Aorta (tissue), 5 donors: ENCODE data around the gene ZNF423. TPM values are rescaled to one million over a fixed set of nuclear protein-coding genes. Genes with fewer than 3 reads are reported as not detected.
A peak's percentile ranks its signal among the peaks of the same experiment; 100 is the strongest.

Experiments used
- ATAC-seq: fragments of 200-7000 bp; cut with Tn5 transposase; one replicate; pipeline ENCODE4 v1.9.1; 2022; ENCODE audit warnings: moderate library complexity; ENCODE audit not compliant: low FRiP score
- DNase-seq, 2 donors: peaks; one replicate each; pipeline ENCODE4 v3.0.0-alpha.2; 2020
- H3K27ac ChIP-seq, 2 donors: one replicate each; pipeline ENCODE4 v1.5.1; 2013; ENCODE audit warnings: low read length in 2 of 2, mild to moderate bottlenecking in 2 of 2, moderate library complexity in 2 of 2, control low read depth in 1 of 2, inconsistent platforms in 1 of 2, low read depth in 1 of 2
- H3K27me3 ChIP-seq, 2 donors: one replicate each; pipeline ENCODE4 v1.6.1; 2013; ENCODE audit warnings: control low read depth in 1 of 2, low read length in 1 of 2, mild to moderate bottlenecking in 1 of 2, moderate library complexity in 1 of 2; ENCODE audit not compliant: insufficient read depth in 2 of 2, control insufficient read depth in 1 of 2
- H3K36me3 ChIP-seq, 2 donors: one replicate each; pipeline ENCODE4 v1.6.1; 2013; ENCODE audit warnings: control low read depth in 1 of 2, low read length in 1 of 2, mild to moderate bottlenecking in 1 of 2; ENCODE audit not compliant: insufficient read depth in 2 of 2, control insufficient read depth in 1 of 2
- H3K4me1 ChIP-seq, 2 donors: one replicate each; pipeline ENCODE4 v1.6.1; 2013; ENCODE audit warnings: low read length in 2 of 2, control low read depth in 1 of 2, mild to moderate bottlenecking in 1 of 2, moderate library complexity in 1 of 2; ENCODE audit not compliant: insufficient read depth in 2 of 2, control insufficient read depth in 1 of 2
- H3K4me3 ChIP-seq, 2 donors: one replicate each; pipeline ENCODE4 v1.5.1; 2013; ENCODE audit warnings: low read length in 2 of 2, control low read depth in 1 of 2, mild to moderate bottlenecking in 1 of 2
- H3K9me3 ChIP-seq: one replicate; pipeline ENCODE4 v1.6.1; 2013; ENCODE audit warnings: mild to moderate bottlenecking, low read length; ENCODE audit not compliant: control insufficient read depth
- WGBS, 2 donors: extraction: QIAGEN DNeasy Blood & Tissue Kit; methylation state at CpG; one replicate each; pipeline ENCODE4 v1.1.7; 2013; 5-methylcytosine and 5-hydroxymethylcytosine counted together
- intact Hi-C, 2 donors: fragments of 100-400 bp; cut with DNase I; formaldehyde crosslinking; loops; one replicate each; pipeline versions ENCODE4 v1.14.2 to v1.15.0; 2022
- polyA plus RNA-seq, 2 donors: library from polyadenylated mRNA; stranded (reverse); fragments of 200-250 nt; gene quantifications; one replicate each; pipeline ENCODE4 v1.2.3, GENCODE V29; 2013
- total RNA-seq, 2 donors: library from RNA; stranded (reverse); fragmentation: NEBNext Ultra II Directional; extraction: Animal tissue kit (Norgen Biotek cat#: 25700); gene quantifications; one replicate each; pipeline ENCODE4 v1.2.1, GENCODE V29; 2021
- donor health status: healthy with polysubstance abuse.
- donor health status: Bipolar disorder and iron deficiency.
- donor health status: DM: no; HTN: no; CAD: no.
- donor health status: DM: no; HTN: no; CAD: no.
- donor health status: DM: yes; HTN: yes; CAD: no.

The ZNF423 gene
- total and polyA plus RNA-seq, 4 donors, result 3.1 to 43.1 (median 10.0) TPM

DNA sequence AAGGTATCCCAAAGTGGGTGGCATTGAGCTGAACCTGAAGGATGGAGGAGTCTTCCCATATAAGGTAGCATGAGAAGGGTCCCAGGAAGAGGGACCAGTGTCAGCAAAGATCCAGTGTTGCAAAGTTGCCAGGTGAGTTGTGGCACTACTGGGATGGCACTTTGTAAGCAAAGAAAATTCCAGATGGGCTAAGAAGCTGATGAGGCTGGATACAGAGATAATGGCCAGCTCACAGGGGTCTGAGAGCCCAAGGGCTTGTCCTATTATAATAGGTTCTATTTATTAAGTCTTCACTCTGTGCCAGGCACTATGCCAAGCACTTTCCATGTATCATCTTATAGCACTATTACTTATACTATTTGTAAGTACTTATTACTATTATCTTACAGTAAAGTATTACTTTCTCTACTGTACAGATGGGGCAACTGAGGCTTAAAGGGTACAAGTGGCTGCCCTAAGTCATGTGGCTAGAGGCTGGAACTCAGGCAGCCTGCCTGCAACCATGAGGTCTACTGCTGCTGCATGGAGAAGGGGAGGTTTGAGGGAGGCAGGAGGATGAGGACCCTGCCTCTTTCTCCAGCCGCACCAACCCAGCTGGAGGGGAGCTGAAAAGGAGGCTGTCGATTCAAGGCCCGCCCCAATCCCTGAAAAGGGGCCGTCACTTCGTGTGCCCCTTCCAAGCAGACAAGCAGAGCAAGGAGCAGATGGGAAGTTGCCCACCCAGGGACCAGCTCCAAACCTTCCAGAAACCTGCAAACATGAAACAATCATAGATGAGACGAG lies 395.8 kb downstream of the ZNF423 start:
- Histone ChIP-seq H3K36me3 (no peaks in the 10 kb centered on the region), H3K9me3 (no peaks in the 10 kb centered on the region), H3K27ac (no peak overlapping the region), H3K4me3 (no peak overlapping the region), H3K4me1 (no peaks in the 10 kb centered on the region), H3K27me3 (no peaks in the 10 kb centered on the region)
- intact Hi-C loops, result no loop called here
- WGBS, 2 donors, result 76% methylated on average over 6 of the region's 6 CpGs
- DNase-seq, result no peak
- no peak for ATAC-seq

DNA sequence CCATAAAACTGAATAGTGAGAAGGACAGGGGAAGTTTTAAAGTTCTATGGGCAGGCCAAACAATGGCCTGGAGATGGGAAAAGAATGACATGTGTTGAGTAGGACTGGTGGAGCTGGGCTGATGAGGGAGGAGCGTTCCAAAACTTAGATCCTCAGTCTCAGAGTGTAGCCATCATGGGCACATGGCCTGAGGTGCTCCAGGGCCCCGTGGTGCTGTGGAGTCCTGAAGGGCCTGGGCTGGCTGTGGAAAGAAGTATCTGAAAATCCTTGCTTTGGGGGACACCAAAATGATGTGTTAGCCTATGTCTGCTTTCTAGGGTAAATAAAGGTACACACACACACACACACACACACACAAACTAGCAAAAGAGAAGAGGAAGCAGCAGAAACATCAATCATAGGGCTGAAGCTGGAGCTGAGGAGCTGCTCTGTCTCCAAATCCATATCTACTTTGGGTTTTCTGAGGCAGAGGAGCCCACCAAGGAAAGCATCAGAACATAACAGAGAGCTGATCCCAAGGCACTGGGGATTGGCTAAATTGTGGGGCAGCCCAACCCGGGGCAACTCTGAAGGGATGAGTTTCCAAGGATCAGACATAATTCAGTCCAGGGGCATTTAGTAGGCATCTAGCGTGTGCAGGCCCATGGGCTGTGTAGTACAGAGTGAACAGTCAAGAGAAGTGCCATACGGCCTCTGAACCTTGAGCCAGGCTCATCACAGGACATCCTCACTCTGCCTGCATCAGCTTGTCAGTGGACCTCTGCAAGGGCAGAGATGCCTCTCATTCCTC lies 397.1 kb downstream of the ZNF423 start:
- Histone ChIP-seq H3K27ac (no peak overlapping the region), H3K36me3 (no peaks in the 10 kb centered on the region), H3K9me3 (no peaks in the 10 kb centered on the region), H3K27me3 (no peaks in the 10 kb centered on the region), H3K4me1 (no peaks in the 10 kb centered on the region), H3K4me3 (no peak overlapping the region)
- ATAC-seq (no peak), DNase-seq (peak in 1 of 2 donors; percentile 34)
- 90 to 92% methylated on average over 5 of the region's 5 CpGs for WGBS, 2 donors
- intact Hi-C loops, result no loop called here

DNA sequence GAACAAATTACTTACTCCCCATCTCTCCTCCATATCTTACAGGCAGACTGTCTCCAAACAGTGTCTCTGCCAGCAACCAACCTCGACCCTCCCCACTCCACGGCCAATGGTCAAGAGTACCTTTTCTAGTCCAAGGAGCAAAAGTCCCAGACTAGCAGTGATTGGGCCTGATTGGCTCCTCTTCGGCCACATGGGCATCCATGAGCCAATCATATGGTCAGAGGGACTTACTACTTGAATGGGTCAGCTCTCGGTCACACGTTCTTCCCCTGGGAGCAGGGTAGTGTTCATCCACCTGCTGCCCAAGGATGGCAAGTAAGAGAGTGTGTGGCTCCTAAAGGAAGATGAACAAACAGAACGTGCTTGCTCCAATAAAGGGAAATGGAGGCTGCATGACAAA lies 397.7 kb downstream of the ZNF423 start:
- intact Hi-C loops, result no loop called here
- ATAC-seq (no peak), DNase-seq (peak in 1 of 2 donors; percentile 28)
- WGBS, 2 donors, result 88 to 89% methylated on average over 6 of the region's 6 CpGs
- Histone ChIP-seq H3K27me3 (no peaks in the 10 kb centered on the region), H3K27ac (no peak overlapping the region), H3K36me3 (no peaks in the 10 kb centered on the region), H3K9me3 (no peaks in the 10 kb centered on the region), H3K4me3 (no peak overlapping the region), H3K4me1 (no peaks in the 10 kb centered on the region)

DNA sequence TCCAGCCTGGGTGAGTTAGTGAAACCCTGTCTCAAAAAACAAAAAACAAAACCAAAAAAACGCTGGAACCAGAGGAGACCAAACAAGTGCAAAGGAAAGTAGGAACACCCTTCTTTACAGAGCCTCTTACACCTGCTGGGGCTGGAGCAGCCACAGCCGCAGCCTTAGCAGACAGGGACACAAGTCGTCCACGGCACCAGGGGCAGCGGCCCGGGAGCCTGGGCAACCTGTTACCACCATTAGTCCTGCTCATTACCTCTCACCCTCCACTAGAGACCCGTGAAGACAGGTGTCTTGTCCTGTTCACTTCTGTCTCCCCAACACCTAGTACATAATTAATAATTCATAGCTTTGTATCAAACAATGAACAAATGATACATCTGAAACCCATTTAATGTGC lies 398.7 kb downstream of the ZNF423 start:
- intact Hi-C loops, result no loop called here
- H3K36me3 ChIP-seq, result no peaks in the 10 kb centered on the region
- no peaks in the 10 kb centered on the region for H3K9me3 ChIP-seq
- H3K4me1 ChIP-seq, result no peaks in the 10 kb centered on the region
- no peaks in the 10 kb centered on the region for H3K27me3 ChIP-seq
- DNase-seq, result peak in 1 of 2 donors; percentile 34
- no peak for ATAC-seq
- H3K4me3 ChIP-seq, result no peak overlapping the region
- no peak overlapping the region for H3K27ac ChIP-seq
- 83 to 87% methylated on average over 7 of the region's 7 CpGs for WGBS, 2 donors

DNA sequence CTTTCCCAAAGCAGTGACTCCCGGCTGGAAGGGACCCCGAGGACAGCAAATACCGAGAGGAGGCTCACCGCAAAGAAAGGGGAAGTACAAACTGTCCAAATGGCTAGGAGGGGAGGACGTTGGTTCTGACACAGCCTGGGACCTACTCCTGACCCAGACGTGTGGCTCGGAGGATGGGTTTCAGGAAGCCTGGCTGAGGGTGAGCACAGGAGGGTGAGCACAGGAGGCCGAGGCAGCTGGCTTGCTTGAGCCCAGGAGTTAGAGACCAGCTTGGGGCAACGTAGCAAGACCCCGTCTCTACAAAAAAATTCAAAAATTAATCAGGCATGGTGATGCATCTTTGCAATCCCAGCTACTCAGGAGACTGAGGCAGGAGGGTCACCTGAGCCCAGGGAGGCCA lies 399.1 kb downstream of the ZNF423 start:
- DNase-seq (peak in 1 of 2 donors; percentile 52), ATAC-seq (no peak)
- H3K9me3 ChIP-seq, result no peaks in the 10 kb centered on the region
- H3K27ac ChIP-seq, result no peak overlapping the region
- no peaks in the 10 kb centered on the region for H3K27me3 ChIP-seq
- no peaks in the 10 kb centered on the region for H3K4me1 ChIP-seq
- no peak overlapping the region for H3K4me3 ChIP-seq
- intact Hi-C loops, result no loop called here
- 88 to 89% methylated on average over 10 of the region's 10 CpGs for WGBS, 2 donors
- no peaks in the 10 kb centered on the region for H3K36me3 ChIP-seq

DNA sequence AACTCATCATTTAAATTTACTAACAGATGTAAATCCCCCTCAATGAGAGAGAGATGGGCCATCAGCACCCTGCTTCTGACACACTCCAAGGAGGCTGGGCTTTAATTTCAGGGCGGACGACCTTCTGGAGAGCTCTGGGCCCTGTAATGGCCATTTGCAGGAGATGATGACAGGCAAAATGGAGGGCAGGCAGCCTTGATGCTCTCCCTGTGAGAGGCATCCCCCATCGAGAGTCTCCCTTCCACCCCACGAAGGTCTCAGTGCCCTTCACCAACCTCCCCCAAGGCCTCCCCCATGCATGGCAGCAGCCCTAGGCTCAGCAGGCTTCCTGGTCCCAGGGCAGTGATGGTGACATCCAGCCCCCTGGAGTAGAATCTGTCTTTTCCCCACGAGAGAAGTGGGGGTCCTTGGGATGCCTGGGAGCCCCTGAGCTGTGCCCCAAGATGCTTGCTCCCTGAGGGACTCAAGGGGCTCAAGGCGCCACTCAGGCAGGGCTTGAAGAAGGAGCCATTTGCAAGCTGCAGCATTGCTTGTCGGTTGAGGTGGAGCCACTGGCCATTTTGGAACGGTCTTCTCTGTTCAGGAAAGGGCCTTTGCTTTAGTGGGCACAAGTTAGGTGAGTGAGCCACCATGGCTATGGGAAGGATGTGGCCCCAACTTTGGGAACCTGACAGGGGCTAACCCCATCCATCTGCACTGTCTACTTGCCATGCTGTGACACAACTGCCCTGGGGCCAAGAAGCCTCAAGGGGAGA lies 399.7 kb downstream of the ZNF423 start:
- intact Hi-C loops, result no loop called here
- no peaks in the 10 kb centered on the region for H3K27me3 ChIP-seq
- no peaks in the 10 kb centered on the region for H3K9me3 ChIP-seq
- no peaks in the 10 kb centered on the region for H3K36me3 ChIP-seq
- H3K27ac ChIP-seq, result no peak overlapping the region
- peak in 1 of 2 donors; percentile 63 for DNase-seq
- no peak for ATAC-seq
- H3K4me3 ChIP-seq, result no peak overlapping the region
- WGBS, 2 donors, result 90 to 91% methylated on average over 8 of the region's 8 CpGs
- no peaks in the 10 kb centered on the region for H3K4me1 ChIP-seq

DNA sequence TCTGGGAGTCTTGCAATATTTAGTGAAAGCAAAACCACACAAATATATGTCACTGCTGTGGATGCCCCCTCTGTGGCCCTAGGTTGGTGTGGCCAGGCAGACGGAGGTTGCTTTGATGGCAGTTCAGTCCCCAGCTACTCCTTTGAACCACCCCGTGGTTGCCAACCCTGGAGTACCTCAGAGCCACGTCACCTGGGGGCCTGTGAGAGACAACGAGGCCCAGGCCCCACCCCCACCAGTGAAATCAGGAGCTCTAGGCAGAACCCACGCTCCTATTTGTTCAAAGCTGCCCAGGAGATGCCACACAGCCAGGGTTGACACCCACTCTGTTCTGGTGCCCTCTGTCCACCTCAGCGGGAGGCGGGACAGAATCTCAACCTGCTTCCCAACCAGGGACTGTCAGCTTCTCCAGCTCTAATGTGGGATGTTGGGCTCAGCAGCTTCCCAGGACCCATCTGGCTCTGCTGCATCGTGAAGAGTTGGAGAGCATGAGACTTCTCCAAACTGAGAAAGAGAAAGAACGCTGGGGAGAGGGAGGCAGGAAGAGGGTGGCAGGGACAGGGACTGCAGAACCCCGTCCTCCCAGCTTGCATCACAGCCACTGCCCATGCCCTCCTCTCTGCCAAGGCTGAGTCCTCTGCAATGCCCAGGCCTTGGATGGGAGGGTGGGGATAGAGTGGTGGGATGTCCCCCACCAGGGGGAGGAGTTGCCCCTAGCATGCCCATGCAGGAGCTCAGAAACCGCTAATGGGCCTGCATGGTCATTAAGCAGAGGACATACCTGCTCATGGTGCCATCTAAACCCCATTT lies 400.5 kb downstream of the ZNF423 start:
- H3K36me3 ChIP-seq, result no peaks in the 10 kb centered on the region
- no peak for ATAC-seq
- WGBS, 2 donors, result 93% methylated on average over 11 of the region's 11 CpGs
- peak in 1 of 2 donors; percentile 33 for DNase-seq
- H3K27ac ChIP-seq, result no peak overlapping the region
- no peaks in the 10 kb centered on the region for H3K4me1 ChIP-seq
- intact Hi-C loops, result no loop called here
- H3K9me3 ChIP-seq, result no peaks in the 10 kb centered on the region
- H3K27me3 ChIP-seq, result no peaks in the 10 kb centered on the region
- no peak overlapping the region for H3K4me3 ChIP-seq
